ENCODE measurements around the gene MST1. TPM values are rescaled to one million over a fixed set of nuclear protein-coding genes. Genes with fewer than 3 reads are reported as not detected.
"Not testable (repeated sequence)": the region's sequence is repeated elsewhere in the genome, so short reads cannot be mapped to it uniquely, and the experiment has no call there.

The MST1 gene
- total RNA-seq, 2 experiments from 2014 or later, result 10.7 to 13.1 TPM

GRCh38 chr3:49706456-49707112 is 17.3 kb upstream of the MST1 start:
- no peaks in the 10 kb centered on the region for H3K4me1 Mint-ChIP-seq (ENCODE audit: low read depth)
- H3K36me3 Mint-ChIP-seq (ENCODE audit: low read depth), result no peaks in the 10 kb centered on the region
- DNase-seq, result no peak
- H3K27ac Mint-ChIP-seq, result no peak overlapping the region
- no peaks in the 10 kb centered on the region for H3K27me3 Mint-ChIP-seq (ENCODE audit: low read depth)
- intact Hi-C loops (cut with micrococcal nuclease), result no loop called here
- no peaks in the 10 kb centered on the region for H3K9me3 Mint-ChIP-seq
- CTCF ChIA-PET, result interaction anchor here (0.5 to 0.6 kb wide), 2 partner anchors 77 to 139 kb away, joined by 3 to 4 read pairs; no protein-coding TSS in a partner anchor
- H3K4me3 Mint-ChIP-seq, result no peak overlapping the region

DNA sequence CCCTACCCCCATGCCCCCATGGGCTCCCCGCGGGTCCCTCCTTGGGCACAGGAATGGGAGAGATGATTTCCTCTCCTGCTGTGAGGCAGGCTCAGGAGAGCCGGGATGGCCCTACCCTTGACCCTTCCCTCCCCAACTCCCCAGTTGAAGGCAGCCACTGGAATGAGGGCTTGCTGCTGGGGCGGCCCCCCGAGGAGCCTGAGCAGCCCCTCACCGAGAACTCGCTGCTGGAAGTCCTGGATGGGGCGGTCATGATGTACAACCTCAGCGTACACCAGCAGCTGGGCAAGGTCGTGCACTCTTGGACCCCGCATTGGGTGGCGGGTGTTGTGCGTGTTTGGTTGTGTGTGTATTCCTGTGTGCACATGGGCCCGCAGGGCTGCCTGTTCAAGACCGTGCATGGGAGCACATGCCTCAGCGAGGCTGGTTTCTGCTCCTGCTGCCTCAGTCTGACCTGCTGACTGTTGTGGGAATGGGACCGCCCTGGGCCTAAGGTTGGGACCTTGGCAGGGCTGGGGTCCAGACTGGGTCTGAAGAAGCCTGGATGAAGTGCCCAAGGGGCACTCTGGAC is 16.2 kb upstream of the MST1 start:
- DNase-seq, result no peak
- no peaks in the 10 kb centered on the region for H3K4me1 Mint-ChIP-seq (ENCODE audit: low read depth)
- no peak overlapping the region for H3K27ac Mint-ChIP-seq
- CTCF ChIA-PET, result no interaction called here
- H3K36me3 Mint-ChIP-seq (ENCODE audit: low read depth), result no peaks in the 10 kb centered on the region
- H3K27me3 Mint-ChIP-seq (ENCODE audit: low read depth), result no peaks in the 10 kb centered on the region
- intact Hi-C loops (cut with micrococcal nuclease), result no loop called here
- no peak overlapping the region for H3K4me3 Mint-ChIP-seq
- H3K9me3 Mint-ChIP-seq, result no peaks in the 10 kb centered on the region

DNA sequence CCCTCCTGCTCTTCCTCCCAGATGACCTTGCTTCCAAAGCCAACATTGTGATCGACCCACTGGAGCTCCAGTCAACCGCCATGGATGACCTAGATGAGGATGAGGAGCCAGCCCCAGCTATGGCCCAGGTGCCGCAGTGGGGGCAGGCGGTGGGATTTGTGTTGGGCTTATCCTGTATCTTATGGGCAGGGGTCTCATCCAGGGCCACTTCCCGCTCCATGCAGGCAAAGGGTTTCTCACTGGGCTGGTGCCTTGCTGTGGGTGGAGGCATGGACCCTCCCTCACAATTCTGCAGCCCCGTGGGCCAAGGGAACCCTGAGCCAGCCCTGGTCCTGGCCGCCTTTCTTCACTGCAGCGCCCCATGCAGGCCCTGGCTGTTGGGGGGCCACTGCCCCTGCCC is 15.4 kb upstream of the MST1 start:
- CTCF ChIA-PET, result interaction anchor here (1.1 kb wide), 1 partner anchor 40 kb away, joined by 3 read pairs; no protein-coding TSS in a partner anchor
- H3K27ac Mint-ChIP-seq, result no peak overlapping the region
- no peak for DNase-seq
- no peaks in the 10 kb centered on the region for H3K27me3 Mint-ChIP-seq (ENCODE audit: low read depth)
- intact Hi-C loops (cut with micrococcal nuclease), result loop anchor here (5.0 kb wide), 1 partner anchor 203 kb away; no protein-coding TSS in a partner anchor
- H3K4me1 Mint-ChIP-seq (ENCODE audit: low read depth), result no peaks in the 10 kb centered on the region
- no peaks in the 10 kb centered on the region for H3K9me3 Mint-ChIP-seq
- H3K4me3 Mint-ChIP-seq, result no peak overlapping the region
- no peaks in the 10 kb centered on the region for H3K36me3 Mint-ChIP-seq (ENCODE audit: low read depth)

DNA sequence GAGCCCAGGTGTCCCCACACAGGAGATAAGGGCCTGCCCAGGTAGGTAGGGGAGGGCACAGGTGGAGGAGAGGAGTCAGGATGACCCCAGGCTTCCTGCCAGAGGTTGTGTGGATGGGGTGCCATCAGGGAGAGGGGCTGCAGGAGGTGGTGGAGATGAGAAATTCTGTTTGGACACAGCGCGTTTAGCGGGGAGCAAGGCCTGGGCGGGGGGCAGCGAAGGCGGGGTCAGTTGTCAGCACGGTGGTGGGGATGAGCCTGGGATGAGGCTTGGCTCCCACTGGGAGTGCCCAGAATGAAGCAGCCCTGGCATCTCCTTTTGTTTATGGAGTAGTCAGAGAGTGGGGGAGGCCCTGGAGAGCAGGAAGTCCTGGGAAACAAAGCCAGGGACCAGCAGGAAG is 14.7 kb upstream of the MST1 start:
- H3K4me1 Mint-ChIP-seq (ENCODE audit: low read depth), result no peaks in the 10 kb centered on the region
- no peaks in the 10 kb centered on the region for H3K27me3 Mint-ChIP-seq (ENCODE audit: low read depth)
- no peak overlapping the region for H3K4me3 Mint-ChIP-seq
- intact Hi-C loops (cut with micrococcal nuclease), result loop anchor here (1.0 to 5.0 kb wide), 3 partner anchors 99 to 203 kb away; partner anchors contain the start of gene INKA1
- DNase-seq, result no peak
- no peak overlapping the region for H3K27ac Mint-ChIP-seq
- H3K36me3 Mint-ChIP-seq (ENCODE audit: low read depth), result no peaks in the 10 kb centered on the region
- H3K9me3 Mint-ChIP-seq, result no peaks in the 10 kb centered on the region
- CTCF ChIA-PET, result interaction anchor here (0.9 to 1.4 kb wide), 4 partner anchors 41 to 164 kb away, joined by 3 read pairs; no protein-coding TSS in a partner anchor

GRCh38 chr3:49703443-49703927 is 14.2 kb upstream of the MST1 start:
- intact Hi-C loops (cut with micrococcal nuclease), result loop anchor here (1.0 to 5.0 kb wide), 3 partner anchors 100 to 204 kb away; partner anchors contain the start of gene INKA1
- no peak overlapping the region for H3K27ac Mint-ChIP-seq

GRCh38 chr3:49702672-49703071 is 13.4 kb upstream of the MST1 start:
- Mint-ChIP-seq H3K27me3 (ENCODE audit: low read depth) (no peaks in the 10 kb centered on the region), H3K4me3 (no peak overlapping the region), H3K36me3 (ENCODE audit: low read depth) (no peaks in the 10 kb centered on the region), H3K9me3 (no peaks in the 10 kb centered on the region), H3K4me1 (ENCODE audit: low read depth) (no peaks in the 10 kb centered on the region), H3K27ac (no peak overlapping the region)
- intact Hi-C loops (cut with micrococcal nuclease), result loop anchor here (1.0 to 5.0 kb wide), 3 partner anchors 101 to 205 kb away; partner anchors contain the start of gene INKA1
- no peak for DNase-seq
- CTCF ChIA-PET, result interaction anchor here (1.4 to 2.5 kb wide), 2 partner anchors 163 kb away, joined by 3 to 13 read pairs; no protein-coding TSS in a partner anchor

More at GRCh38 chr3:49703443-49703927, 14.2 kb upstream of the MST1 start:
- Mint-ChIP-seq H3K27me3 (ENCODE audit: low read depth) (no peaks in the 10 kb centered on the region), H3K36me3 (ENCODE audit: low read depth) (no peaks in the 10 kb centered on the region), H3K4me3 (no peak overlapping the region), H3K9me3 (no peaks in the 10 kb centered on the region), H3K4me1 (ENCODE audit: low read depth) (no peaks in the 10 kb centered on the region)
- CTCF ChIA-PET, result interaction anchor here (0.9 to 1.4 kb wide), 4 partner anchors 41 to 164 kb away, joined by 3 read pairs; no protein-coding TSS in a partner anchor
- peak; percentile 78 for DNase-seq

- H3K9me3 Mint-ChIP-seq, result no peaks in the 10 kb centered on the region
- peak; percentile 26 for DNase-seq
- no peaks in the 10 kb centered on the region for H3K27me3 Mint-ChIP-seq (ENCODE audit: low read depth)
- no peak overlapping the region for H3K4me3 Mint-ChIP-seq
- no peak overlapping the region for H3K27ac Mint-ChIP-seq
- intact Hi-C loops (cut with micrococcal nuclease), result loop anchor here (5.0 kb wide), 1 partner anchor 206 kb away; no protein-coding TSS in a partner anchor
- H3K36me3 Mint-ChIP-seq (ENCODE audit: low read depth), result no peaks in the 10 kb centered on the region
- CTCF ChIA-PET, result interaction anchor here (0.9 to 2.5 kb wide), 4 partner anchors 11 to 162 kb away, joined by 3 to 13 read pairs (median 6); no protein-coding TSS in a partner anchor
- H3K4me1 Mint-ChIP-seq (ENCODE audit: low read depth), result no peaks in the 10 kb centered on the region
These were observed 12.3 kb upstream of the MST1 start for GRCh38 chr3:49701388-49702077.

DNA sequence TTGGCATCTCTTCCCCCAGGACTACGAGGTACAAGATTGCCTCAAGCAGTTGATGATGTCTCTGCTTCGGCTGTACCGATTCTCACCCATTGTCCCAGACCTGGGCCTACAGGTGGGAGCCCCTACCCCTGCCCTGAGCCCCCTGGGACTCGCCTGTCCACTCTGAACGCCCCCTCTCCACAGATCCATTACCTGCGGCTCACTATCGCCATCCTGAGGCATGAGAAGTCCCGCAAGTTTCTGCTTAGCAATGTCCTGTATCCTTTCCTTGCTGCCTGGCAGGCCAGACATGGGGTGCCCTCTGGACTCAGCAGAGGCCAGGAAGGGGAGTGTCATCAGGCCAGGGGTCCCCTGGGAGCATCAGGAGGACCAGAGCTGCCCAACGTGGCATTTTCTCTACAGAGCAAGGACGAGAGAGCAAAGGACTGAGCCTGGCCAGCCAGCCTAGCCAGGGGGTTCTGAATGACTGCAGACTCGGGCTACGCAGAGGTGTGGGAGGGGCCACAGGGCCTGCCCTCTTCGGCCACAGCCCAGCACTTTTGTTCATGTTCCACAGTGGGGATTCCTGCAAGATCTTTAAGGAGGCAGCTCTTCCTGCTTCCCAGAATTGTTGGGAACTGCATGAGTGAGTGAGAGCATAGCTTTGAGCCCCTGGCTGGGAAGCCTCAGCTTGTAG is 11.3 kb upstream of the MST1 start:
- DNase-seq, result no peak
- Mint-ChIP-seq H3K27me3 (ENCODE audit: low read depth) (no peaks in the 10 kb centered on the region), H3K36me3 (ENCODE audit: low read depth) (no peaks in the 10 kb centered on the region), H3K4me1 (ENCODE audit: low read depth) (no peaks in the 10 kb centered on the region), H3K4me3 (no peak overlapping the region), H3K27ac (no peak overlapping the region), H3K9me3 (no peaks in the 10 kb centered on the region)
- CTCF ChIA-PET, result interaction anchor here (0.9 to 2.5 kb wide), 4 partner anchors 12 to 161 kb away, joined by 3 to 13 read pairs (median 6); no protein-coding TSS in a partner anchor
- intact Hi-C loops (cut with micrococcal nuclease), result loop anchor here (5.0 kb wide), 1 partner anchor 207 kb away; no protein-coding TSS in a partner anchor

GRCh38 chr3:49700014-49700413 is 10.7 kb upstream of the MST1 start:
- no peaks in the 10 kb centered on the region for H3K36me3 Mint-ChIP-seq (ENCODE audit: low read depth)
- intact Hi-C loops (cut with micrococcal nuclease), result loop anchor here (5.0 kb wide), 1 partner anchor 207 kb away; no protein-coding TSS in a partner anchor
- H3K27ac Mint-ChIP-seq, result no peak overlapping the region
- H3K9me3 Mint-ChIP-seq, result no peaks in the 10 kb centered on the region
- no peak overlapping the region for H3K4me3 Mint-ChIP-seq
- CTCF ChIA-PET, result interaction anchor here (2.5 kb wide), 1 partner anchor 160 kb away, joined by 13 read pairs; no protein-coding TSS in a partner anchor
- no peaks in the 10 kb centered on the region for H3K27me3 Mint-ChIP-seq (ENCODE audit: low read depth)
- H3K4me1 Mint-ChIP-seq (ENCODE audit: low read depth), result no peaks in the 10 kb centered on the region
- DNase-seq, result no peak

GRCh38 chr3:49699281-49699979 is 10.2 kb upstream of the MST1 start:
- Mint-ChIP-seq H3K27ac (no peak overlapping the region), H3K4me3 (no peak overlapping the region), H3K4me1 (ENCODE audit: low read depth) (no peaks in the 10 kb centered on the region), H3K9me3 (no peaks in the 10 kb centered on the region), H3K36me3 (ENCODE audit: low read depth) (no peaks in the 10 kb centered on the region), H3K27me3 (ENCODE audit: low read depth) (no peaks in the 10 kb centered on the region)
- no peak for DNase-seq
- CTCF ChIA-PET, result no interaction called here
- intact Hi-C loops (cut with micrococcal nuclease), result no loop called here

- CTCF ChIA-PET; intact Hi-C loops (cut with micrococcal nuclease); H3K27ac Mint-ChIP-seq; H3K9me3 Mint-ChIP-seq; H3K36me3 Mint-ChIP-seq (ENCODE audit: low read depth); H3K27me3 Mint-ChIP-seq (ENCODE audit: low read depth); DNase-seq; H3K4me3 Mint-ChIP-seq: not testable (repeated sequence)
- H3K4me1 Mint-ChIP-seq (ENCODE audit: low read depth), result peaks cover 14% of the 10 kb centered on the region
These were observed 6.2 kb upstream of the MST1 start for GRCh38 chr3:49695350-49696015.

Data from activated naive CD4-positive, alpha-beta T cell treated with anti-CD3 and anti-CD28 coated beads for 36 hours (primary cell).